NT2/D1 (cell line): ENCODE measurements around the gene KLHL3.

Experiments
- SUZ12 ChIP-seq: IDR thresholded peaks from 2 replicates; pipeline ENCODE4 v1.6.1; 2011; ENCODE audit not compliant: insufficient read length, insufficient read depth; ENCODE audit errors: extremely low read depth
- ZNF274 ChIP-seq: IDR thresholded peaks from 2 replicates; pipeline ENCODE4 v1.6.1; 2011; ENCODE audit warnings: mild to moderate bottlenecking, low read depth, low read length

GRCh38 chr5:137750436-137750835, 14.5 kb upstream of the KLHL3 start:
- no peak for TF ChIP-seq ZNF274
- no peak for TF ChIP-seq SUZ12
